D721Med (cell line): ENCODE measurements around the gene ACSL6.

Experiments
- DNase-seq: peaks from one replicate; pipeline ENCODE4 v3.0.0; 2011; ENCODE audit warnings: low spot score; ENCODE audit not compliant: insufficient read length
- FAIRE-seq: peaks from 2 replicates; lab custom pipeline; 2011; peaks lifted over from hg19 to GRCh38; lab: Jason Lieb, UNC
- TF ChIP-seq, protein P1 (sequence below): IDR thresholded peaks from 2 replicates; pipeline ENCODE4 v1.5.1; 2012; ENCODE audit warnings: mild to moderate bottlenecking, control low read depth; ENCODE audit not compliant: insufficient read depth; ENCODE audit errors: missing control alignments

Gene ACSL6

DNA sequence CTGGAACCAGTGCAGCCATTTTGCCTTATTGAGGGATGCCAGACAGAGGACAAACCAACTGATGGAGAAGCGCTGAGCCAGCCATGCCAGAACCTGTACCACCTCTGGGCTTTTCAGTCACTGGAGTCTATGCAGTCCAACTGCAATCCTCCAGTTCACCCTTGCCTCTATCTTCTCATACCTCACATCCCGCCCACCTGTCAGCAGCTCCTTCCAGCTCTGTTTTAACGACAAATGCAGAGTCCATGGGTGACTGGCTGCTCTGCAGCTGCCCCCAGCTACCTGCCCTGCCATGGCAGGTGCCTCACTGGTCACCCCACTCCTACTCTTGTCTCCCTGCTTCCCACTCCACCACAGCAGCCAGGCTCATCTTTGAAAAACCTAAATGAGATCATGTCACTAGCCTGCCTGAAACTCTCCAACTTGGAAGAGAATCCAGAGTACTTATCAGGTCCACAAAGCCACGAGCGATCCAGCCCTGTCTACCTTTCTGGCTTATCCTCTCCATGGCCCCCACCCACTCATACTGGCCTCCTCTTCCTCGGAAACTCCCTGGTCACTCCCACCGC, 14.0 kb upstream of the ACSL6 start:
- TF ChIP-seq, protein P1, sequence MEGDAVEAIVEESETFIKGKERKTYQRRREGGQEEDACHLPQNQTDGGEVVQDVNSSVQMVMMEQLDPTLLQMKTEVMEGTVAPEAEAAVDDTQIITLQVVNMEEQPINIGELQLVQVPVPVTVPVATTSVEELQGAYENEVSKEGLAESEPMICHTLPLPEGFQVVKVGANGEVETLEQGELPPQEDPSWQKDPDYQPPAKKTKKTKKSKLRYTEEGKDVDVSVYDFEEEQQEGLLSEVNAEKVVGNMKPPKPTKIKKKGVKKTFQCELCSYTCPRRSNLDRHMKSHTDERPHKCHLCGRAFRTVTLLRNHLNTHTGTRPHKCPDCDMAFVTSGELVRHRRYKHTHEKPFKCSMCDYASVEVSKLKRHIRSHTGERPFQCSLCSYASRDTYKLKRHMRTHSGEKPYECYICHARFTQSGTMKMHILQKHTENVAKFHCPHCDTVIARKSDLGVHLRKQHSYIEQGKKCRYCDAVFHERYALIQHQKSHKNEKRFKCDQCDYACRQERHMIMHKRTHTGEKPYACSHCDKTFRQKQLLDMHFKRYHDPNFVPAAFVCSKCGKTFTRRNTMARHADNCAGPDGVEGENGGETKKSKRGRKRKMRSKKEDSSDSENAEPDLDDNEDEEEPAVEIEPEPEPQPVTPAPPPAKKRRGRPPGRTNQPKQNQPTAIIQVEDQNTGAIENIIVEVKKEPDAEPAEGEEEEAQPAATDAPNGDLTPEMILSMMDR, result no peak
- FAIRE-seq (no peak), DNase-seq (no peak)

DNA sequence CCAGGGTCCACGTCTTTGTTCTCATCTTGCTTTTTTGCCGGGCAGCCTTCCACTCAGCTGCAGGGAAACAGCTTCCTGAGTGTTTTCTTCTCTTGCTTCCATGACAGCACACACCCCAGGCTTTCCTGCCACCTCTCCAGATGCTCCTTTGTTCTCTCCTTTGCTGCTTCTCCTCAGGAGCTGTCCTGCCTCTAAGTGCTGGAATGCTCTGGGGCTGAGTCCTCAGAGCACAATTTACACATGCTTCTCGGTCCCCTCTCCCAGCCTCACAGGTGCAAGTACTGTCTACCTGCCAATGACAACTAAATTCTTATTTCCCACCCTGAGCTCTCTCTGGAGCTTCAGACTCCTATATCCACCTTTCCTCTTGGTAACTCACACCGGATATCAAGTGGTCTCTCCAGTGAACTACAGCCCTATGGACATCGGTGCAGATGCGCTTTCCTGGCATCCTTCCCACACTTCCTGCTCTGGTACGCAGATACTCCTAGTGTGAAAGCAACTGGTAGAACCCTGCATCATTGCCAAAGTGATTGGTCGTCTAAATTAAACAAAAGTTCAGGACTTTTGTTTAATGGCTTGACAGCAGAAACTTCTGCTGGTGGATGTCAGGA, 13.4 kb upstream of the ACSL6 start:
- DNase-seq, result no peak
- no peak for FAIRE-seq
- TF ChIP-seq, protein P1, result no peak

DNA sequence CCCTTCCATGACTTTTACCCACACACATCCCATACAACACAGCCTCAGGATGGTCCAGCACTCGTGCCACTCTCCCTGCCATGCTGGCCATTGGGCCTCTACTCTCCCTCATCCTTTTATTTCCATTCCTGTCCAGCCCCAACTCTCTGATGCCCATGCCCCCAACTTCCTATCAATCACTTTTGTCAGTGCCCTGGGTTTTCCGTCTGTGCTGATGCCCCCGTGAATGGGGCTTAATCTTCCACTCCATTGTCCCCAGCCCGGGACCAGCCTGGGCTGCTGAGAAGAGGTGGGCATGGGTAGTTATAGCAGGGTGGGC, 12.6 kb upstream of the ACSL6 start:
- TF ChIP-seq, protein P1, result no peak
- FAIRE-seq, result no peak
- no peak for DNase-seq

DNA sequence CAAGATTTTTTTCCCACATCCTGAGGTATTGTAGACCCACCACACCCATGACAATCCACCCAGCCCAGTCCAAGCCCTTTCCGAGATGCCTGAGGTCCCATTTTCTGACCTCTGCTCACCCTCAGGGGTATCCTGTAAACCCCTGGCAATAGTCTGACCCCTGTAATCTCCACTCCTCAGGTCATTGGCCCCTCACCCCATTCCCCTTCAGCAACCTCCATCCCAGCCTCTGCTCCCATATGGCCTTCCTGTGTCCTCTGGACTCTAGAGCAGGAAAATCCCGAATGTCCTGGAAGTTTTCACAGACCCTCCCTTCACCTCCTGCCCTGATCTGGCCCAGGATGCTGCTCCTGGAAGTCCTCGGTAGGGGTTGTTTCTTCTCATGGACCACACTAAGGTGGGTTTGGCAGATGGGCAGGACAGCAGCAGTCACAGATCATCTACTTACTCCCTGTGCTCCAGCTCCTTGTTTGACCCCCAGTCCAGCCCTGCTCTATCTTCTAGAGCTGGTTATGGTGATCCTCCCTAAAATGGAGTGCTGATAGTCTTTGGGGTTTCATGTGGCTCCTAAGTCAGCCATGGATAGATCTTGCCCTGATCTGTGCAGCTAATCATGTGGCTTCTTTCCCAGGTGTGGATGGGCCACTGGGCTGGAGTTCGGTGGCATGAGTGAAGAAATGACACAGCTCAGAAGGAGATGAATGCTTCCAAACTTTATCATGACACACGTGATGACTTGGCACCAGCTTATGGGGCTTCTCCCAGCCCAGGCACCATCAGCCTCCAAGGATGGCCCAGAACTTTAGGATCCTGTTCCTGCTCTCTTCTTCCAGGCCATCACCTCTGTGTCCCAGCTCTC, 12.0 kb upstream of the ACSL6 start:
- DNase-seq (no peak), FAIRE-seq (no peak)
- TF ChIP-seq, protein P1, result no peak

DNA sequence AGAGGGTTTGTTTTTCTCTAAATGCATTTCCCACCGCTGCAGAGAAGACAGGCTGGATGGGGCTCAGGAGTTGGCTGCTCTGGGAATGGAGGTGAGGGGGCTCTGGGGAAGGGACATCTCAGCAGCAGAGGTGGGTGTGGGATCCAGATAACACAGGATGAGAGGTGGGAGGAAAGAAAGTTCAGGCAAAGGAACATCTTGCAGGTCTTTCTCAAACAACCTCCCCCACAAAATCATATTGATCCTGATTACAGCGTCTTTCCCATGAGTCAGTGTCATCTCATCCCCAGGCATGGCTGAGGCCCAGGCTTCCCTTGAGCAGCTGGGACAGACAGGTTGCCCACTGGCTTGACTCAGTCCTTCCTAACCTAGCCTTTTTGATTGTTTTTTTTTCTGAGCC, 11.3 kb upstream of the ACSL6 start:
- FAIRE-seq, result no peak
- no peak for DNase-seq
- TF ChIP-seq, protein P1, result no peak

DNA sequence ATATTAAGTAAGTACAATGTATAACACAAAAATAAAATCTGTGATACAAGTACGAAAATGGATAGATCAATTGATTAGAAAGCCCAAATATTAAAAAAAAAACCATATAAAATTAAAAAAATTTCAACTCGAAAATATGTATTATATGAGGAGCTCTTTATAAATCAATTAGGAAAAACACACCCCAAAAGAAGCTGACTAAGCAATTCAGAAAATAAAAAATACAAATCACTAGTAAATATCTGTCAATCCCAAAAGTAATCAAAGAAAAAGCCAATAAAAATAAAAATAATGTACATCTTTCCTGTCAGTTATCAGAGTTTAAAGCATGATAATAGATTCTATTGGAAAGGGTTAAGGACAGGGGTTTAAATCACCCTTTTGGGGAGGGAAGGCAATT, 10.2 kb upstream of the ACSL6 start:
- no peak for DNase-seq
- TF ChIP-seq, protein P1, result no peak
- FAIRE-seq, result no peak
